Fibroblast of the aortic adventitia (primary cell): ENCODE results near the gene H19. TPM values are rescaled to one million over a fixed set of nuclear protein-coding genes. Genes with fewer than 3 reads are reported as not detected.

ENCODE experiments used
- DNase-seq: peaks from one replicate; pipeline ENCODE4 v3.0.0-alpha.2; 2010; ENCODE audit warnings: low read depth
- H3K4me3 ChIP-seq: 2 replicates; pipeline ENCODE4 v1.5.1; 2011; ENCODE audit warnings: low read depth, mild to moderate bottlenecking, control low read depth, low read length, moderate library complexity
- total RNA-seq: library from RNA; depleted of rRNA; stranded (reverse); fragments of >200 nt; gene quantifications from 2 replicates; pipeline ENCODE4 v1.2.3, GENCODE V29; 2012; ENCODE audit warnings: low replicate concordance
- TF ChIP-seq, protein P1 (sequence below): IDR thresholded peaks from 2 replicates; pipeline ENCODE4 v1.5.1; 2011; ENCODE audit warnings: mild to moderate bottlenecking, low read length, control low read depth, inconsistent platforms; ENCODE audit not compliant: insufficient read depth

Gene H19
- total RNA-seq, 1 donor, result 80.9 TPM

DNA sequence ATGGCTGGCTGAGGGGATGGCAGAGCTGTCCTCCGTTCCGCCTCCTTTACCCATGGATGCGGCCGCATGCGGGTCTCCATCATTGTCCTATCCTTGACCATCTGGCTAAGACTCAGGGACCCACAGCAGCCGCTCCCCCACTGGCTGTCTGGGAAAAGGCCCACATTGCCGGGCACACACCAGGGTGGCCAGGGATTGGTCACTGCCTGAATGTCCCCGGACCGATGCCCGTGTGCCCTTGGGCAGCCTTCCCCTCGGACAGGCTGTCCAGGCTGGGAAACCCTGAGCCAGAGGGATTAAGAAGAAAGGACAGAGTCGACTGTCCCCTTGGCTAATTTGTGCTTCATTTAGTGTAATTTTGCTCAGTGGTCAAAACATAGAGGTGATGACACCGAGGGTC lies 22.5 kb downstream of the H19 start:
- no peak for DNase-seq
- TF ChIP-seq, protein P1, sequence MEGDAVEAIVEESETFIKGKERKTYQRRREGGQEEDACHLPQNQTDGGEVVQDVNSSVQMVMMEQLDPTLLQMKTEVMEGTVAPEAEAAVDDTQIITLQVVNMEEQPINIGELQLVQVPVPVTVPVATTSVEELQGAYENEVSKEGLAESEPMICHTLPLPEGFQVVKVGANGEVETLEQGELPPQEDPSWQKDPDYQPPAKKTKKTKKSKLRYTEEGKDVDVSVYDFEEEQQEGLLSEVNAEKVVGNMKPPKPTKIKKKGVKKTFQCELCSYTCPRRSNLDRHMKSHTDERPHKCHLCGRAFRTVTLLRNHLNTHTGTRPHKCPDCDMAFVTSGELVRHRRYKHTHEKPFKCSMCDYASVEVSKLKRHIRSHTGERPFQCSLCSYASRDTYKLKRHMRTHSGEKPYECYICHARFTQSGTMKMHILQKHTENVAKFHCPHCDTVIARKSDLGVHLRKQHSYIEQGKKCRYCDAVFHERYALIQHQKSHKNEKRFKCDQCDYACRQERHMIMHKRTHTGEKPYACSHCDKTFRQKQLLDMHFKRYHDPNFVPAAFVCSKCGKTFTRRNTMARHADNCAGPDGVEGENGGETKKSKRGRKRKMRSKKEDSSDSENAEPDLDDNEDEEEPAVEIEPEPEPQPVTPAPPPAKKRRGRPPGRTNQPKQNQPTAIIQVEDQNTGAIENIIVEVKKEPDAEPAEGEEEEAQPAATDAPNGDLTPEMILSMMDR, result no peak
- no peak overlapping the region for H3K4me3 ChIP-seq

DNA sequence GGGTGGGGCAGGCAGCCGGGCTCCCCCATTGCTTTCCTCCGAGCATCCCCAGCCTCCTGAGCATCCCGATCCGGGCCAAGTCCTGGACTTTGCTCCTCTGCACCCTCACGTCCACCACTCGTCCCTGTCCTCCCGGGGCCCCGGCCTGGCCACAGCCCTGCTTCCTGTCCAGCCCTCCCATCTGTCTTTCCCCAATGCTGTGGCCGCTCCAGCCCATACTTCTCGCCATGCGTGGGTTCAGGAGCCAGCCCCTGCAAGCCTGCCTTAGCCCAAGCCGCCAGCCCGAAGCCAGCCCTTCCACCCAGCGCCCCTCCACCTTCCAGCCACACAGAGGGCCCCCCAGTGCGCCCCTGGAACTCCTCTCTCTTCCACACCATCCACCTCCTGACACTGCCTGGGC lies 26.7 kb downstream of the H19 start:
- no peak overlapping the region for H3K4me3 ChIP-seq
- TF ChIP-seq, protein P1, result no peak
- no peak for DNase-seq

DNA sequence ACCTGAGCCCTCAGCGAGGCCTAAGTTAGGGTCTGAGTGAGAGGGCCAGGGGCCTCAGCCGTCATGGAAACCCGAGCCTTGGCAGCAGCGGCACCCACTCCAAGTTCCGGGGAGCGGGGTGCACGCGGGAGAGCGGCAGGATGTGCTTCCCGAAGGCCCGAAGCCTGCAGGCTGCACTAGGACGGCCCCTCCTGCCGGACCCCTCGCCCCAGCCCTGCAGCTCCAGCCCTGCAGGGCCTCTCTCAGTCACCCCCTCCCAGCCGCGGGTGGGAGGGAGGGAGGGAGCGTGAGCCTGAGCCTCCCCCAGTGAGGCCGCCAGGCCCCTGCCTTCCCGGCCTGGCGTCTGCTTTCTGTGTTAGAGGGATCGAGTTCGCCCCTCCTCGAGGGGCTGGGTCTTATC lies 27.9 kb downstream of the H19 start:
- DNase-seq, result no peak
- no peak overlapping the region for H3K4me3 ChIP-seq
- TF ChIP-seq, protein P1, result no peak

DNA sequence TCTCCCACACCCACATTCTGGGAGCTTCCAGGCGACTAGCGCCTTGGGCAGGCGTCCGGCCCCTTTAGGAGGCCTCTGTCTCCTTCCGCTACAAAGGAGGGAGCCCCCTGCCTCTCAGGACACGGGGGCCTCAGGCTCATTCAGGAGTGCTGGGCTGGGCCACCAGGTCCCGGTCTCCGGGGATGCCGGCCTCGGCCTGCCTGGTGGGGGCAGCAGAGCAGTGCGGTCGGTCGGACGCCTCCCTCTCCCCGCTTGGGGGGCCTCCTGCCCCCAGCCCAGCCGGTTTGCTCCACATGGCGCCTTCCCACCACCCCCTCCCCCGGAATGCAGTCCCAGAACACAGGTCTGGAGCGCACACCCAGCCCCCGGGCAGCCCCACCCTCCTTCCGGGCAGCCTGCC lies 28.6 kb downstream of the H19 start:
- H3K4me3 ChIP-seq, result no peak overlapping the region
- no peak for DNase-seq
- TF ChIP-seq, protein P1, result no peak

DNA sequence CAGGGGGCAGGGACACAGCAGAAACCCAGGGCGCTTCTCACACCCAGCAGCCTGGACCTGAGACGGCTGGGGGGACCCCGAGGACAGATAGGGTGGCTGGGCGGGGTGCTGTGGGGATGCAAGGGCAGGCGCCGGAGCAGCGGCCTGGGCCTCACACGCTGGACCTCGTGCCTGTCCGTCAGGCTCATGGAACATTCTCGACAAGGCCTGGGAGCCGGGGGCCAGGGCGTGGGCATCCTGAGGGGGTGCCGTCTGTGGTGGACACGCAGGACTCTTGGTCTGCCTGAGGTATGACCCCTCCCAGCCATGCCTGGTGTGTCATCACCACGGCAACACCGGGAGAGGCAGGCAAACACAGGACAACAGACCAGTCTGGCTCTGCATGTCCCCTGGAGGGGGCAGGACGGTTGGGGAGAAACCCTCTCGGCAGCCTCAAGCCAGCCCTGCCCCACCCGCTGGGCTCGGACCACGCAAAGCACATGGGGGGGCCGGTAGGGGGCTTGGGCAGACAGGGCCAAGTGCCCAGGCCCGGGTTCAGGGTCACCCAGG lies 29.1 kb downstream of the H19 start:
- DNase-seq, result no peak
- no peak overlapping the region for H3K4me3 ChIP-seq
- TF ChIP-seq, protein P1, result no peak

DNA sequence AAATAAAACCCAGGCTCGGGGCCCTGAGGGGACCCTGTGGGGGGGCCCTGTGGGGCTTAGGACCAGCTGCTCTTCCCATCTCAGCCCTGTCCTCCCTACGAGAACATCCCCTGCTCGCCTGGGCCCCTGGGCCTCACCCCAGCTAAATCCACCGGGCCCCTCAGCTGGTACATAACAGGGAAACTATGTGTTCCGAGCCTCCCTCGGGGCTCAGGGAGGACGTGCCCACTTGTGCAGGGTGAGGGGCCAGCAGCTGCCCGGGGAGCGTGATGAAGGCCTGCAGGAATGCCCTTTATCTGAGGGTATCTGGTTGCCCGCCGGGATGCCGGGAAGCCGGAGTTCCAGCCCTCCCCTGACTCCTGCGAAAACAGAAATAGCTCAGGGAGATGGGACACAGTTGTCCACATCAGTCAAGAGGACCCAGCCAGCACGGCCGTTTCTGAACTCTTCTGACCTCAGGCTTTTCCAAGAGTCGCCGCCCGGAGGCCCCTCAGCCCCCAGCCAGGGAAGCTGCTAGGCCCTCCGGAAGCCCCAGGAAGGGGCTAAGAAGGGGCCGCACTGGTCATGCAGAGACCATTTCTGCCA lies 29.9 kb downstream of the H19 start:
- no peak for DNase-seq
- H3K4me3 ChIP-seq, result no peak overlapping the region
- TF ChIP-seq, protein P1, result no peak

DNA sequence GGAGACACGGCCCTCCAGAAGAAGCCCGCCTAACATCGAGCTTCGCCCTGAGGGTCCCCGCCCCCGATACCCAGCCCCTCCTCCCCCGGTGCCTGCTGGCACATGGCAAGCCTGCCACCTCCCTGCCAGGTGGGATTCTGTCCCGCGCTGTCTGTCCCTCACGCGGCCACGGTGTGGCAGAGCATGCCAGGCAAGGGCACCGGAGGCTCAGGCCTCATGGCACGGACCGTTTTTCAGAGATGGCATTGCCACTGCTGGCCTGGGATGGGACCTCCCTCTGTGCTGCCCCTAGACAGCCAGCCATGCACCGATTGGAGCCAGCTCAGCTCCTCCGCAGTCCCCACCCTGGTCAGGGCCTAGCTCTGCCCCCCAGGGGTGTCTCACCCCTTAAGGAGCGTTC lies 31.1 kb downstream of the H19 start:
- DNase-seq, result no peak
- TF ChIP-seq, protein P1, result no peak
- no peak overlapping the region for H3K4me3 ChIP-seq
